GM12878 (cell line): ENCODE results near the gene NFASC. TPM values are rescaled to one million over a fixed set of nuclear protein-coding genes. Genes with fewer than 3 reads are reported as not detected.

Experiments
- ATAC-seq: fragments of 200-7000 bp; cut with Tn5 transposase; 3 replicates; pipeline ENCODE4 v1.9.1; 2020; ENCODE audit warnings: mild to moderate bottlenecking, moderate library complexity
- BruUV-seq: library from RNA; stranded (reverse); fragments of 400-500 nt; replicated peaks from 2 replicates; lab custom pipeline; 2021; lab: Mats Ljungman, UMichigan
- CTCF ChIA-PET: fragments of 300-600 bp; sonication (Branson Sonifier 250); formaldehyde crosslinking; extraction: SDS; loops from one replicate; lab custom pipeline; 2021; ENCODE audit warnings: inconsistent platforms; lab: Yijun Ruan, JAX
- POLR2A ChIA-PET: fragments of 350-600 bp; formaldehyde crosslinking; extraction: SDS; loops from one replicate; lab custom pipeline; 2021; ENCODE audit warnings: inconsistent platforms; lab: Charles Lee
- RAD21 ChIA-PET: fragments of 300-600 bp; sonication (Branson Sonifier 250); formaldehyde crosslinking; loops from one replicate; lab custom pipeline; 2023; ENCODE audit warnings: antibody characterized with exemption; ENCODE audit not compliant: unreplicated experiment; lab: Charles Lee
- SMC1A ChIA-PET: fragments of 300-600 bp; sonication (Branson Sonifier 250); formaldehyde crosslinking; loops from one replicate; lab custom pipeline; 2023; ENCODE audit not compliant: unreplicated experiment, uncharacterized antibody; lab: Charles Lee
- DNase-seq: peaks from one replicate; pipeline ENCODE4 v3.0.0-alpha.2; 2011; ENCODE audit warnings: low read depth, low spot score
- FAIRE-seq: peaks from 3 replicates; lab custom pipeline; 2011; peaks lifted over from hg19 to GRCh38; lab: Jason Lieb, UNC
- H2AFZ ChIP-seq: 2 replicates; pipeline ENCODE4 v1.6.0; 2011; ENCODE audit warnings: low read depth, low read length, control low read depth; ENCODE audit not compliant: control insufficient read depth
- H3K27ac ChIP-seq: 2 replicates; pipeline ENCODE4 v1.5.1; 2011; ENCODE audit warnings: control low read depth; ENCODE audit not compliant: control insufficient read depth, insufficient read depth
- H3K27me3 ChIP-seq, 2 experiments: replicated peaks in 1 of 2; 2 replicates each; pipeline versions ENCODE4 v1.6.0 to v1.6.1; 2011; ENCODE audit warnings: low read length in 1 of 2; ENCODE audit not compliant: control insufficient read depth in 2 of 2, insufficient read depth in 2 of 2
- H3K36me3 ChIP-seq, 2 experiments: 2 replicates each; pipeline ENCODE4 v1.5.1; 2011; ENCODE audit warnings: low read length in 1 of 2; ENCODE audit not compliant: control insufficient read depth in 2 of 2, insufficient read depth in 2 of 2
- H3K4me1 ChIP-seq: 2 replicates; pipeline ENCODE4 v1.6.1; 2011; ENCODE audit warnings: mild to moderate bottlenecking, low read length, moderate library complexity, mixed read lengths; ENCODE audit not compliant: control insufficient read depth, insufficient read depth
- H3K4me2 ChIP-seq: 2 replicates; pipeline ENCODE4 v1.6.0; 2011; ENCODE audit warnings: control low read depth; ENCODE audit not compliant: control insufficient read depth, insufficient read depth
- H3K4me3 ChIP-seq: fragments of 200-600 bp; sonication (generic); 2 replicates; pipeline ENCODE4 v1.5.1; 2016
- H3K79me2 ChIP-seq: 2 replicates; pipeline ENCODE4 v1.6.0; 2011; ENCODE audit warnings: low read length; ENCODE audit not compliant: control insufficient read depth, insufficient read depth
- H3K9ac ChIP-seq: 2 replicates; pipeline ENCODE4 v1.8.0; 2011; ENCODE audit warnings: low read length, control low read depth, mixed read lengths; ENCODE audit not compliant: control insufficient read depth, insufficient read depth
- H3K9me3 ChIP-seq: replicated peaks from 3 replicates; pipeline ENCODE4 v1.5.1; 2011; ENCODE audit warnings: mild to moderate bottlenecking, low read length; ENCODE audit not compliant: control insufficient read depth, insufficient read depth
- H4K20me1 ChIP-seq: 2 replicates; pipeline ENCODE4 v1.6.0; 2011; ENCODE audit not compliant: control insufficient read depth, insufficient read depth
- HDGF ChIP-seq: fragments of 450-650 bp; IDR thresholded peaks from 2 replicates; pipeline ENCODE4 v1.6.1; 2016; ENCODE audit warnings: antibody characterized with exemption
- MLLT1 ChIP-seq: fragments of 450-650 bp; IDR thresholded peaks from 2 replicates; pipeline ENCODE4 v1.6.1; 2016; ENCODE audit warnings: mild to moderate bottlenecking
- TBL1XR1 ChIP-seq: IDR thresholded peaks from 2 replicates; pipeline ENCODE4 v1.6.1; 2012; ENCODE audit warnings: low read depth, low read length, improper control_type of control experiment
- WGBS: methylation state at CpG from one replicate; pipeline ENCODE4 v1.1.6; 2016; ENCODE audit warnings: low lambda C conversion rate; ENCODE audit not compliant: insufficient replicate concordance, insufficient coverage; ENCODE audit errors: missing lambda C conversion rate; 5-methylcytosine and 5-hydroxymethylcytosine counted together
- in situ Hi-C: fragments of 300-500 bp; cut with MboI; formaldehyde crosslinking; loops from 9 replicates; pipeline ENCODE4 v1.14.3; 2018; ENCODE audit warnings: mixed read lengths
- intact Hi-C: fragments of 100-400 bp; cut with micrococcal nuclease; formaldehyde crosslinking; loops from one replicate; pipeline ENCODE4 v1.14.2; 2022; ENCODE audit not compliant: unreplicated experiment
- polyA plus RNA-seq, 11 experiments: library from polyadenylated mRNA; depleted of rRNA in 4 of 11; unstranded in 6 of 11; stranded (reverse) in 5 of 11; fragments of >200 nt; fragmentation: Nextera tagmentation in 4 of 11; fragmentation: Illumina TruSeq in 1 of 11; extraction: Ambion mirVana in 4 of 11; extraction: Trizol in 1 of 11; gene quantifications; 1 replicate in 1 of 11; 2 replicates in 10 of 11; pipeline versions ENCODE4 v1.2.1 to v1.2.3, GENCODE V29; 2011 to 2016; ENCODE audit warnings: inconsistent platforms in 2 of 11, missing spikeins in 2 of 11, low read depth in 1 of 11
- total RNA-seq, 4 experiments: library from RNA; depleted of rRNA in 3 of 4; stranded (reverse); fragments of >200 nt in 3 of 4; fragmentation: Illumina TruSeq in 1 of 4; extraction: Trizol in 1 of 4; gene quantifications; 2 replicates each; pipeline versions ENCODE4 v1.2.1 to v1.2.3, GENCODE V29; 2013 to 2021
- TF ChIP-seq, protein P1 (sequence below): IDR thresholded peaks from 2 replicates; pipeline ENCODE4 v1.6.1; 2012; ENCODE audit warnings: low read depth, low read length, improper control_type of control experiment

The NFASC gene
- total and polyA plus RNA-seq, 10 of the 15 experiments (the other 5 are each of a cell fraction or from before 2014, with no cell fraction given): 0.04 to 0.31 (median 0.12) TPM; not detected in 4

DNA sequence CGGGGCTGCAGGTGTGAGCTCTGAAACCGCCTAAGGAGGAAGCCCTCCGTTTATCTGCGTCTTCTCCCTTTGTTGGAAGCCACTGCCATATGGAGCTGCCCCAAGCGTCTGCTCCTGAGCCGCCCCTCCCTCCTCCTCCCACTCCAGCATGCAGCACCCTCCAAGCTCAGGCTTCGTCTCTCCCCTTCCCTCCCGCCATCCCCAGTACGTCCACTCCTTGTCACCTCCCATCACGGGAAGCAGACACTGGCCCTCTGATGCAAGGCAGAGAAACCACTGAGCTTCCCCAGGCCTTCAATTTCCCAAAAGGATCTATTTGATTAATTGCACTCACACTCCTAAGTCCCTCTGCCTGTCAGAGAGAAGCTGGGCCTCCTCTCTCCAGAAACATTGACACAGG, 52.5 kb downstream of the NFASC start:
- no peak for DNase-seq
- no peak overlapping the region for H2AFZ ChIP-seq
- no peaks in the 10 kb centered on the region for H3K79me2 ChIP-seq
- intact Hi-C loops: no loop called here
- ChIA-PET SMC1A (no interaction called here), RAD21 (no interaction called here), CTCF (interaction anchor here (1.1 kb wide), 1 partner anchor 19 kb away, joined by 3 read pairs; no protein-coding TSS in a partner anchor), POLR2A (no interaction called here)
- in situ Hi-C loops: no loop called here
- peaks cover 0 to 3% of the 10 kb centered on the region in 2 experiments; a peak in 3 of 4 replicates for H3K27me3 ChIP-seq
- BruUV-seq: no TSS peak
- no peaks in the 10 kb centered on the region; the same call in 1 of the 2 replicates for H4K20me1 ChIP-seq
- H3K27ac ChIP-seq: no peak overlapping the region
- ATAC-seq: no peak
- H3K4me3 ChIP-seq: no peak overlapping the region
- WGBS: 38% methylated on average over 6 of the region's 10 CpGs
- H3K36me3 ChIP-seq: no peaks in the 10 kb centered on the region
- H3K4me2 ChIP-seq: no peak overlapping the region
- TF ChIP-seq HDGF (no peak), MLLT1 (no peak), TBL1XR1 (no peak)
- TF ChIP-seq, protein P1, sequence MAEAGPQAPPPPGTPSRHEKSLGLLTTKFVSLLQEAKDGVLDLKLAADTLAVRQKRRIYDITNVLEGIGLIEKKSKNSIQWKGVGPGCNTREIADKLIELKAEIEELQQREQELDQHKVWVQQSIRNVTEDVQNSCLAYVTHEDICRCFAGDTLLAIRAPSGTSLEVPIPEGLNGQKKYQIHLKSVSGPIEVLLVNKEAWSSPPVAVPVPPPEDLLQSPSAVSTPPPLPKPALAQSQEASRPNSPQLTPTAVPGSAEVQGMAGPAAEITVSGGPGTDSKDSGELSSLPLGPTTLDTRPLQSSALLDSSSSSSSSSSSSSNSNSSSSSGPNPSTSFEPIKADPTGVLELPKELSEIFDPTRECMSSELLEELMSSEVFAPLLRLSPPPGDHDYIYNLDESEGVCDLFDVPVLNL: no peak
- H3K4me1 ChIP-seq: no peaks in the 10 kb centered on the region
- H3K9me3 ChIP-seq: no peaks in the 10 kb centered on the region
- FAIRE-seq: no peak
- H3K9ac ChIP-seq: no peak overlapping the region
